Measurements from ENCODE around the gene ARHGDIA.
"Not testable (repeated sequence)": the region's sequence is repeated elsewhere in the genome, so short reads cannot be mapped to it uniquely, and the experiment has no call there.

Gene ARHGDIA

GRCh38 chr17:81870981-81871386, at the start of gene ARHGDIA:
Gene ARHGDIA, minus strand, starts transcription at chr17:81871337. Its CDS starts 1,407 bp downstream, at chr17:81869930.
- Histone ChIP-seq H3K4me1 (peaks cover 14% of the 10 kb centered on the region), H3K27me3 (ENCODE audit: low read depth) (no peaks in the 10 kb centered on the region), H3K4me3 (peak within 1 kb of the TSS; percentile 84), H3K36me3 (replicated peaks) (peaks cover 53% of the 10 kb centered on the region), H3K9me3 (no peaks in the 10 kb centered on the region)
- in situ Hi-C loops (cut with MboI; ENCODE audit: low sequenced_read_pairs), result no loop called here
- peak in 1 of 2 experiments; percentile 3 for DNase-seq (ENCODE audit: low spot score in 2 of 2)

GRCh38 chr17:81918832-81919545, 47.9 kb upstream of the ARHGDIA start:
- Histone ChIP-seq H3K4me1 (peaks cover 14% of the 10 kb centered on the region), H3K9me3 (no peaks in the 10 kb centered on the region), H3K4me3 (no peak overlapping the region), H3K36me3 (replicated peaks) (peaks cover 46% of the 10 kb centered on the region), H3K27me3 (ENCODE audit: low read depth) (no peaks in the 10 kb centered on the region)
- in situ Hi-C loops (cut with MboI; ENCODE audit: low sequenced_read_pairs), result no loop called here
- DNase-seq (ENCODE audit: low spot score in 2 of 2), result no peak

- H3K36me3 ChIP-seq (replicated peaks), result peaks cover 52% of the 10 kb centered on the region
- H3K4me1 ChIP-seq; in situ Hi-C loops (cut with MboI; ENCODE audit: low sequenced_read_pairs): not testable (repeated sequence)
Observed at GRCh38 chr17:81918333-81918669, 47.2 kb upstream of the ARHGDIA start.

GRCh38 chr17:81917565-81918332, 46.6 kb upstream of the ARHGDIA start, which contains the start of gene SIRT7:
Gene SIRT7, minus strand, starts transcription at chr17:81918176. Its CDS starts 45 bp downstream, at chr17:81918131.
- in situ Hi-C loops (cut with MboI; ENCODE audit: low sequenced_read_pairs), result no loop called here
- DNase-seq (ENCODE audit: low spot score in 2 of 2), result peak; percentile 77 to 84
- Histone ChIP-seq H3K9me3 (no peaks in the 10 kb centered on the region), H3K4me3 (peak within 1 kb of the TSS; percentile 54), H3K4me1 (peaks cover 7% of the 10 kb centered on the region), H3K27me3 (ENCODE audit: low read depth) (no peaks in the 10 kb centered on the region), H3K36me3 (replicated peaks) (peaks cover 57% of the 10 kb centered on the region)

More at GRCh38 chr17:81918333-81918669, 47.2 kb upstream of the ARHGDIA start:
- H3K4me3 ChIP-seq, result peak overlapping the region; percentile 54
- not testable (repeated sequence) for H3K27me3 ChIP-seq (ENCODE audit: low read depth); DNase-seq (ENCODE audit: low spot score in 2 of 2); H3K9me3 ChIP-seq

- Histone ChIP-seq H3K27me3 (ENCODE audit: low read depth) (no peaks in the 10 kb centered on the region), H3K36me3 (replicated peaks) (peaks cover 51% of the 10 kb centered on the region), H3K9me3 (no peaks in the 10 kb centered on the region), H3K4me1 (peaks cover 7% of the 10 kb centered on the region), H3K4me3 (peak overlapping the region; percentile 54)
- DNase-seq (ENCODE audit: low spot score in 2 of 2), result no peak
- in situ Hi-C loops (cut with MboI; ENCODE audit: low sequenced_read_pairs), result no loop called here
Observed at GRCh38 chr17:81916234-81917001, 45.3 kb upstream of the ARHGDIA start.

- DNase-seq (ENCODE audit: low spot score in 2 of 2), result no peak
- in situ Hi-C loops (cut with MboI; ENCODE audit: low sequenced_read_pairs), result no loop called here
- H3K9me3 ChIP-seq, result no peaks in the 10 kb centered on the region
- no peaks in the 10 kb centered on the region for H3K27me3 ChIP-seq (ENCODE audit: low read depth)
- H3K36me3 ChIP-seq (replicated peaks), result peaks cover 47% of the 10 kb centered on the region
- H3K4me1 ChIP-seq, result peaks cover 7% of the 10 kb centered on the region
- no peak overlapping the region for H3K4me3 ChIP-seq
Observed at GRCh38 chr17:81915331-81915730, 44.2 kb upstream of the ARHGDIA start.

GRCh38 chr17:81914103-81914850, 43.1 kb upstream of the ARHGDIA start:
- H3K9me3 ChIP-seq, result no peaks in the 10 kb centered on the region
- H3K36me3 ChIP-seq (replicated peaks), result peaks cover 47% of the 10 kb centered on the region
- H3K4me1 ChIP-seq, result peaks cover 7% of the 10 kb centered on the region
- in situ Hi-C loops (cut with MboI; ENCODE audit: low sequenced_read_pairs), result no loop called here
- no peaks in the 10 kb centered on the region for H3K27me3 ChIP-seq (ENCODE audit: low read depth)
- no peak overlapping the region for H3K4me3 ChIP-seq
- DNase-seq (ENCODE audit: low spot score in 2 of 2), result no peak

GRCh38 chr17:81913394-81914102, 42.4 kb upstream of the ARHGDIA start:
- Histone ChIP-seq H3K4me3 (no peak overlapping the region), H3K9me3 (no peaks in the 10 kb centered on the region), H3K36me3 (replicated peaks) (peaks cover 49% of the 10 kb centered on the region), H3K4me1 (peaks cover 7% of the 10 kb centered on the region), H3K27me3 (ENCODE audit: low read depth) (no peaks in the 10 kb centered on the region)
- in situ Hi-C loops (cut with MboI; ENCODE audit: low sequenced_read_pairs), result no loop called here
- no peak for DNase-seq (ENCODE audit: low spot score in 2 of 2)

- Histone ChIP-seq H3K27me3 (ENCODE audit: low read depth) (no peaks in the 10 kb centered on the region), H3K9me3 (no peaks in the 10 kb centered on the region), H3K4me3 (no peak overlapping the region), H3K4me1 (peaks cover 7% of the 10 kb centered on the region), H3K36me3 (replicated peaks) (peaks cover 56% of the 10 kb centered on the region)
- in situ Hi-C loops (cut with MboI; ENCODE audit: low sequenced_read_pairs), result no loop called here
- no peak for DNase-seq (ENCODE audit: low spot score in 2 of 2)
Observed at GRCh38 chr17:81912441-81913309, 41.5 kb upstream of the ARHGDIA start.

- no peak for DNase-seq (ENCODE audit: low spot score in 2 of 2)
- in situ Hi-C loops (cut with MboI; ENCODE audit: low sequenced_read_pairs), result no loop called here
- Histone ChIP-seq H3K27me3 (ENCODE audit: low read depth) (no peaks in the 10 kb centered on the region), H3K4me3 (peak overlapping the region; percentile 17; the same call in 1 of the 2 replicates), H3K4me1 (peaks cover 4% of the 10 kb centered on the region), H3K9me3 (no peaks in the 10 kb centered on the region), H3K36me3 (replicated peaks) (peaks cover 59% of the 10 kb centered on the region)
Observed at GRCh38 chr17:81911969-81912368, 40.8 kb upstream of the ARHGDIA start.

- in situ Hi-C loops (cut with MboI; ENCODE audit: low sequenced_read_pairs), result no loop called here
- Histone ChIP-seq H3K4me1 (no peaks in the 10 kb centered on the region), H3K36me3 (replicated peaks) (peaks cover 61% of the 10 kb centered on the region), H3K9me3 (no peaks in the 10 kb centered on the region), H3K4me3 (peak within 1 kb of the TSS; percentile 70), H3K27me3 (ENCODE audit: low read depth) (no peaks in the 10 kb centered on the region)
- peak; percentile 82 to 95 for DNase-seq (ENCODE audit: low spot score in 2 of 2)
Observed at GRCh38 chr17:81911277-81911961, 40.3 kb upstream of the ARHGDIA start, which contains the start of gene PCYT2. Gene PCYT2, minus strand, starts transcription at chr17:81911399. Its CDS starts 44 bp downstream, at chr17:81911355.

All from HAP-1 (cell line).